SK-N-MC (cell line): ENCODE results near the gene ADCY3.

ENCODE experiments used
- EZH2 ChIP-seq: fragments of 200-600 bp; sonication (generic); IDR thresholded peaks from one replicate; pipeline ENCODE4 v1.6.1; 2017; ENCODE audit warnings: antibody characterized with exemption
- POLR2AphosphoS5 ChIP-seq: IDR thresholded peaks from 2 replicates; pipeline ENCODE4 v1.6.1; 2012; ENCODE audit warnings: mild to moderate bottlenecking, low read depth, low read length, borderline replicate concordance

DNA sequence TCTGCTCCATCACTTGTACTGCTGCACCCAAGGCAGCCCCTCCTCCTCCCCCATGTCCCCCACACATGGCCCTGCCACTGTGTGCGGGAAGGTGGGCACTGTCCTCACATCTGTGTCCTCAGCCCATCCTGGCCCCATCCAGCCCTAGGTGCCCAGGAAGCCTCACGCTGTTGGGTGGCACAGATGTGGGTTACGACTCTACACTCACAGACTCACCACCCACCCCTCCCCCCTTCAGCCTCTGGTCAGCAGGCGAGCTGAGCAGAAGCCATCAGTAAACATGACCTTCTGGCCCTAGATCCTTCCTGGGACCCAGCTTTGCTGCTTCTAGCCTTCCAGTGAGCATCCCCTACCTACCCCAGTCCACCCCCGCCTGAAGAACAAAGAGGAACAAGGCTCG is 43.0 kb downstream of the ADCY3 start:
- TF ChIP-seq POLR2AphosphoS5 (no peak), EZH2 (no peak)
